Stomach (tissue), 4 donors: ENCODE data around the gene PDE8B.

ENCODE experiments used
- EP300 ChIP-seq: sonication (generic); formaldehyde crosslinking; IDR thresholded peaks from one replicate; pipeline ENCODE4 v1.6.1; 2017; ENCODE audit warnings: antibody characterized with exemption
- POLR2A ChIP-seq, 4 donors: fragments of 450-650 bp; IDR thresholded peaks; one replicate each; pipeline ENCODE4 v1.6.1; 2016; ENCODE audit warnings: antibody characterized with exemption in 4 of 4, control low read depth in 2 of 4, mild to moderate bottlenecking in 1 of 4, moderate library complexity in 1 of 4
- POLR2AphosphoS5 ChIP-seq, 3 donors: sonication (generic); formaldehyde crosslinking; IDR thresholded peaks; one replicate each; pipeline ENCODE4 v1.6.1; 2016; ENCODE audit warnings: antibody characterized with exemption in 3 of 3
- TF ChIP-seq, protein P1 (sequence below), 7 experiments: fragments of 450-650 bp in 4 of 7; fragments of 200-600 bp in 3 of 7; sonication (generic) in 3 of 7; IDR thresholded peaks; one replicate each; pipeline ENCODE4 v1.5.1; 2016 to 2019; ENCODE audit warnings: antibody characterized with exemption in 7 of 7, control low read depth in 2 of 7, mild to moderate bottlenecking in 1 of 7

- TF ChIP-seq POLR2A (IDR thresholded peaks at IDR 0.05) (no peak), EP300 (no peak), POLR2AphosphoS5 (IDR thresholded peaks at IDR 0.05) (no peak)
- TF ChIP-seq, protein P1, sequence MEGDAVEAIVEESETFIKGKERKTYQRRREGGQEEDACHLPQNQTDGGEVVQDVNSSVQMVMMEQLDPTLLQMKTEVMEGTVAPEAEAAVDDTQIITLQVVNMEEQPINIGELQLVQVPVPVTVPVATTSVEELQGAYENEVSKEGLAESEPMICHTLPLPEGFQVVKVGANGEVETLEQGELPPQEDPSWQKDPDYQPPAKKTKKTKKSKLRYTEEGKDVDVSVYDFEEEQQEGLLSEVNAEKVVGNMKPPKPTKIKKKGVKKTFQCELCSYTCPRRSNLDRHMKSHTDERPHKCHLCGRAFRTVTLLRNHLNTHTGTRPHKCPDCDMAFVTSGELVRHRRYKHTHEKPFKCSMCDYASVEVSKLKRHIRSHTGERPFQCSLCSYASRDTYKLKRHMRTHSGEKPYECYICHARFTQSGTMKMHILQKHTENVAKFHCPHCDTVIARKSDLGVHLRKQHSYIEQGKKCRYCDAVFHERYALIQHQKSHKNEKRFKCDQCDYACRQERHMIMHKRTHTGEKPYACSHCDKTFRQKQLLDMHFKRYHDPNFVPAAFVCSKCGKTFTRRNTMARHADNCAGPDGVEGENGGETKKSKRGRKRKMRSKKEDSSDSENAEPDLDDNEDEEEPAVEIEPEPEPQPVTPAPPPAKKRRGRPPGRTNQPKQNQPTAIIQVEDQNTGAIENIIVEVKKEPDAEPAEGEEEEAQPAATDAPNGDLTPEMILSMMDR (IDR thresholded peaks at IDR 0.05), result no peak
Measured at GRCh38 chr5:77176429-77176828, 34.1 kb upstream of the PDE8B start.
